OCI-LY7 (cell line): ENCODE data around the gene USP53. TPM values are rescaled to one million over a fixed set of nuclear protein-coding genes. Genes with fewer than 3 reads are reported as not detected.
A peak's percentile ranks its signal among the peaks of the same experiment; 100 is the strongest.

Experiments used
- BruUV-seq: library from RNA; stranded (reverse); fragments of 400-500 nt; replicated peaks from 2 replicates; lab custom pipeline; 2021; lab: Mats Ljungman, UMichigan
- CTCF ChIA-PET: fragments of 300-600 bp; sonication (Branson Sonifier 250); formaldehyde crosslinking; loops from one replicate; lab custom pipeline; 2022; ENCODE audit warnings: antibody characterized with exemption; ENCODE audit not compliant: unreplicated experiment; lab: Charles Lee
- POLR2A ChIA-PET: fragments of 300-600 bp; sonication (Branson Sonifier 250); formaldehyde crosslinking; loops from one replicate; lab custom pipeline; 2022; ENCODE audit warnings: antibody characterized with exemption; lab: Charles Lee
- DNase-seq: peaks from one replicate; pipeline ENCODE4 v3.0.0-alpha.2; 2015; ENCODE audit warnings: low spot score
- H2AFZ ChIP-seq: fragments of 200-600 bp; sonication (generic), shearing (Covaris generic); 2 replicates; pipeline ENCODE4 v1.6.1; 2014; ENCODE audit warnings: mild to moderate bottlenecking, antibody characterized with exemption, low read length, moderate library complexity
- H3K27ac ChIP-seq: fragments of 200-600 bp; sonication (generic); 2 replicates; pipeline ENCODE4 v1.5.1; 2014; ENCODE audit warnings: mixed run types, low read depth, mild to moderate bottlenecking, moderate library complexity, low read length, inconsistent platforms; ENCODE audit not compliant: poor library complexity, severe bottlenecking
- H3K36me3 ChIP-seq: fragments of 200-600 bp; sonication (generic); 2 replicates; pipeline ENCODE4 v1.6.1; 2014; ENCODE audit warnings: mild to moderate bottlenecking, antibody characterized with exemption, low read length, moderate library complexity, mixed read lengths; ENCODE audit not compliant: insufficient read depth
- H3K4me1 ChIP-seq: fragments of 200-600 bp; sonication (generic); 2 replicates; pipeline ENCODE4 v1.5.1; 2014; ENCODE audit warnings: mild to moderate bottlenecking, low read length; ENCODE audit not compliant: insufficient read depth, poor library complexity, severe bottlenecking
- H3K4me2 ChIP-seq: fragments of 200-600 bp; sonication (generic); 2 replicates; pipeline ENCODE4 v1.6.1; 2014; ENCODE audit warnings: mild to moderate bottlenecking, low read length
- H3K4me3 ChIP-seq: fragments of 200-600 bp; sonication (generic); 2 replicates; pipeline ENCODE4 v1.5.1; 2014; ENCODE audit warnings: mild to moderate bottlenecking, low read depth, low read length; ENCODE audit not compliant: poor library complexity, severe bottlenecking
- H3K79me2 ChIP-seq: fragments of 200-600 bp; sonication (generic); 2 replicates; pipeline ENCODE4 v1.6.1; 2016; ENCODE audit warnings: low read depth, mild to moderate bottlenecking, low read length, moderate library complexity, mixed read lengths; ENCODE audit not compliant: insufficient read depth
- H3K9me2 ChIP-seq: fragments of 200-600 bp; sonication (generic); 2 replicates; pipeline ENCODE4 v1.6.1; 2016; ENCODE audit warnings: mild to moderate bottlenecking, low read length, mixed read lengths; ENCODE audit not compliant: insufficient read depth
- H3K9me3 ChIP-seq: fragments of 200-600 bp; sonication (generic); 2 replicates; pipeline ENCODE4 v1.6.1; 2014; ENCODE audit warnings: mild to moderate bottlenecking, mixed run types, low read length, mixed read lengths
- H4K20me1 ChIP-seq: fragments of 200-600 bp; sonication (generic); 2 replicates; pipeline ENCODE4 v1.6.1; 2014; ENCODE audit warnings: mild to moderate bottlenecking, antibody characterized with exemption, low read length, moderate library complexity, mixed read lengths; ENCODE audit not compliant: insufficient read depth
- EZH2phosphoT487 ChIP-seq: fragments of 200-600 bp; sonication (generic); IDR thresholded peaks from 2 replicates; pipeline ENCODE4 v1.6.1; 2018; ENCODE audit warnings: low read depth, borderline replicate concordance, mild to moderate bottlenecking, mixed run types, antibody characterized with exemption, low read length, moderate library complexity, mixed read lengths
- intact Hi-C: fragments of 100-400 bp; cut with micrococcal nuclease; formaldehyde crosslinking; loops from one replicate; pipeline ENCODE4 v1.10.0; 2022; ENCODE audit not compliant: unreplicated experiment
- total RNA-seq, 2 experiments: library from RNA; depleted of rRNA in 1 of 2; stranded (reverse); fragments of >200 nt in 1 of 2; shearing (Covaris generic) in 1 of 2; gene quantifications; 2 replicates each; pipeline ENCODE4 v1.2.3, GENCODE V29; 2014 to 2022
- TF ChIP-seq, protein P1 (sequence below): fragments of 200-600 bp; sonication (generic); conservative IDR thresholded peaks from 2 replicates; pipeline ENCODE4 v1.5.1; 2014; ENCODE audit warnings: mild to moderate bottlenecking, antibody characterized with exemption, low read length, moderate library complexity, mixed read lengths

USP53 gene
- total RNA-seq, 2 experiments from 2014 or later: 4.9 to 9.2 TPM

DNA sequence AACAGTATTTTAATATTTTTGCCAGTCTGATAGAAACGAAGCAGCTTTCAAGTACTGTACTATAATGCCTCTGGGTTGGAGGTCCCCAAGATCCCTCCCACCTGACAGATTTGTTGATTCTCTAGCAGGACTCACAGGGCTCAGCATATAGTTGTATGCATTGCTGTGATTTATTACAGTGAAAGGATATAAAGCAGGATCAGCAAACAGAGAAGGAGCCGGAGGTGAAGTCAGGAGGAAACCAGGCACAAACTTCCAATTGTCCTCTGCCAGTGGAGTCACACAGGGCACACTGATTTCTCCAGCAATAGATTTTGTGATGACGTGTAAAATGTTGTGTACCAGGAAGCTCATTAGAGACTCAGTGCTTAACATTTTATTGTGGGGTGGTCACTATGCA, 19.0 kb downstream of the USP53 start:
- Histone ChIP-seq H3K9me2 (no peaks in the 10 kb centered on the region), H4K20me1 (no peaks in the 10 kb centered on the region), H2AFZ (no peak overlapping the region), H3K27ac (no peak overlapping the region), H3K4me3 (no peak overlapping the region), H3K4me2 (no peak overlapping the region), H3K79me2 (peaks cover 6% of the 10 kb centered on the region; the same call in 1 of the 2 replicates), H3K4me1 (peaks cover 17% of the 10 kb centered on the region), H3K36me3 (0 out of 2 replicates have a peak, but pooled peaks cover 4% of the 10 kb centered on the region), H3K9me3 (no peaks in the 10 kb centered on the region)
- intact Hi-C loops: no loop called here
- CTCF ChIA-PET: no interaction called here
- TF ChIP-seq EZH2phosphoT487: no peak
- TF ChIP-seq, protein P1, sequence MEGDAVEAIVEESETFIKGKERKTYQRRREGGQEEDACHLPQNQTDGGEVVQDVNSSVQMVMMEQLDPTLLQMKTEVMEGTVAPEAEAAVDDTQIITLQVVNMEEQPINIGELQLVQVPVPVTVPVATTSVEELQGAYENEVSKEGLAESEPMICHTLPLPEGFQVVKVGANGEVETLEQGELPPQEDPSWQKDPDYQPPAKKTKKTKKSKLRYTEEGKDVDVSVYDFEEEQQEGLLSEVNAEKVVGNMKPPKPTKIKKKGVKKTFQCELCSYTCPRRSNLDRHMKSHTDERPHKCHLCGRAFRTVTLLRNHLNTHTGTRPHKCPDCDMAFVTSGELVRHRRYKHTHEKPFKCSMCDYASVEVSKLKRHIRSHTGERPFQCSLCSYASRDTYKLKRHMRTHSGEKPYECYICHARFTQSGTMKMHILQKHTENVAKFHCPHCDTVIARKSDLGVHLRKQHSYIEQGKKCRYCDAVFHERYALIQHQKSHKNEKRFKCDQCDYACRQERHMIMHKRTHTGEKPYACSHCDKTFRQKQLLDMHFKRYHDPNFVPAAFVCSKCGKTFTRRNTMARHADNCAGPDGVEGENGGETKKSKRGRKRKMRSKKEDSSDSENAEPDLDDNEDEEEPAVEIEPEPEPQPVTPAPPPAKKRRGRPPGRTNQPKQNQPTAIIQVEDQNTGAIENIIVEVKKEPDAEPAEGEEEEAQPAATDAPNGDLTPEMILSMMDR: no peak
- POLR2A ChIA-PET: no interaction called here
- no peak for DNase-seq
- BruUV-seq: no TSS peak

DNA sequence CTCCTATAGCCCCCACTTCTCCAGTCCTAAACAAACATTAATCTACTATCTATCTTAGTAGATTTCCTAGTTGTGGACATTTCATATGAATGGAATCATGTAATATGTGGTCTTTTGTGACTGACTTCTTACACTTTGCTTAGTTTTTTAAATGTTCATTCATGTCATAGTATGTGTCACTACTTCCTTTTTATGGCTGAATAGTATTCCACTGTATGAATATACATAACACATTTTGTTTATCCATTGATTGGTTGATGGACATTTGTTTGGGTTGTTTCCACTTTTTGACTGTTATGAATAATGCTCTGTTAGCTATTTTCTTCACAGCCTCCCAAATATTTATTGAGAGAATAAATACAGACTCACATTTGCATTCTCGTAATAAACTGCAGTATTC, 19.8 kb downstream of the USP53 start:
- CTCF ChIA-PET: no interaction called here
- intact Hi-C loops: no loop called here
- POLR2A ChIA-PET: no interaction called here

DNA sequence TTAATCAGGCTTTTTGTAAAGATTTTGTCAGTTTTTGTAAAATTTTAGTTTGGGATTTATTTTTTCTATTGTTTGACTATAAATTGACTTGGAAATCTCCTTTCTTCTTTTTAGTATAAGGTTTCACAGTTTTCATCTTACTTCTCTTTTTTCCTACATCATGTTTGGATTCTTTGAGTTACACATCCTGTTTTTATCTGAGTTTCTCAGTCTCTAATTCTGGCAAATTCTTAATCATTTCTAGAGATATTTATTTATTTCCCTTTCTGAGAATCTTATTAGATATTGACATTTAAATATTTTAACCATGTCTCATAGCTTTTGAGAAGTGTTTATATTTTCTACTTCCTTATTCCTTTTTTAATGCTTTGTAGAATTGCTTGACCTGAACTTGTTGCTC, 20.7 kb downstream of the USP53 start:
- Histone ChIP-seq H2AFZ (peak overlapping the region; percentile 47), H3K9me3 (no peaks in the 10 kb centered on the region), H3K9me2 (no peaks in the 10 kb centered on the region), H3K36me3 (0 out of 2 replicates have a peak, but pooled peaks cover 4% of the 10 kb centered on the region), H3K4me3 (peak overlapping the region; percentile 15), H3K27ac (peak overlapping the region; percentile 24), H3K4me1 (peaks cover 17% of the 10 kb centered on the region), H4K20me1 (no peaks in the 10 kb centered on the region), H3K79me2 (peaks cover 6% of the 10 kb centered on the region; the same call in 1 of the 2 replicates), H3K4me2 (peak overlapping the region; percentile 52)
- no peak for TF ChIP-seq EZH2phosphoT487
- TF ChIP-seq, protein P1: no peak
- CTCF ChIA-PET: interaction anchor here (0.9 kb wide), 1 partner anchor 20 kb away, joined by 3 read pairs; the partner anchor contains the start of gene USP53
- intact Hi-C loops: no loop called here
- no peak for DNase-seq
- POLR2A ChIA-PET: no interaction called here
- no TSS peak for BruUV-seq

More for the DNA sequence above, 19.8 kb downstream of the USP53 start:
- H3K4me3 ChIP-seq: no peak overlapping the region
- H3K27ac ChIP-seq: no peak overlapping the region
- H4K20me1 ChIP-seq: no peaks in the 10 kb centered on the region
- no peak for DNase-seq
- H3K4me1 ChIP-seq: peaks cover 17% of the 10 kb centered on the region
- no peak for TF ChIP-seq EZH2phosphoT487
- TF ChIP-seq, protein P1: no peak
- H3K79me2 ChIP-seq: peaks cover 6% of the 10 kb centered on the region; the same call in 1 of the 2 replicates
- H2AFZ ChIP-seq: no peak overlapping the region
- BruUV-seq: no TSS peak
- H3K9me3 ChIP-seq: no peaks in the 10 kb centered on the region
- 0 out of 2 replicates have a peak, but pooled peaks cover 4% of the 10 kb centered on the region for H3K36me3 ChIP-seq
- H3K9me2 ChIP-seq: no peaks in the 10 kb centered on the region
- H3K4me2 ChIP-seq: no peak overlapping the region
